HG03039 (cell line): ENCODE results near the gene PYM1.
"Not testable (repeated sequence)": the region's sequence is repeated elsewhere in the genome, so short reads cannot be mapped to it uniquely, and the experiment has no call there.

ENCODE experiments used
- ATAC-seq: cut with Tn5 transposase; IDR thresholded peaks from one replicate; pipeline ENCODE4 v1.9.1; 2021; ENCODE audit warnings: mild to moderate bottlenecking, moderate library complexity; ENCODE audit not compliant: unreplicated experiment

Gene PYM1

GRCh38 chr12:55915482-55915859 lies 12.2 kb downstream of the PYM1 start:
- no peak for ATAC-seq

- no peak for ATAC-seq
Measured at GRCh38 chr12:55912908-55913307, 14.8 kb downstream of the PYM1 start.

- ATAC-seq: no peak
Measured at GRCh38 chr12:55909513-55909884, 18.2 kb downstream of the PYM1 start.

GRCh38 chr12:55908726-55909512 lies 18.8 kb downstream of the PYM1 start:
- no peak for ATAC-seq

GRCh38 chr12:55906056-55906455 lies 21.6 kb downstream of the PYM1 start:
- ATAC-seq: no peak

- no peak for ATAC-seq
Measured at GRCh38 chr12:55901881-55902490, 25.7 kb downstream of the PYM1 start.

- ATAC-seq: no peak
Measured at GRCh38 chr12:55899082-55899481, 28.6 kb downstream of the PYM1 start.

- no peak for ATAC-seq
Measured at GRCh38 chr12:55893723-55894122, 34.0 kb downstream of the PYM1 start.

GRCh38 chr12:55891310-55891709 lies 36.4 kb downstream of the PYM1 start:
- no peak for ATAC-seq

- ATAC-seq: no peak
Measured at GRCh38 chr12:55885113-55885512, 42.6 kb downstream of the PYM1 start.

- ATAC-seq: no peak
Measured at GRCh38 chr12:55877824-55878223, 49.9 kb downstream of the PYM1 start.

- no peak for ATAC-seq
Measured at GRCh38 chr12:55875704-55876467, 51.8 kb downstream of the PYM1 start.

- ATAC-seq: no peak
Measured at GRCh38 chr12:55874443-55874842, 53.3 kb downstream of the PYM1 start.

GRCh38 chr12:55866454-55867004 lies 61.2 kb downstream of the PYM1 start:
- ATAC-seq: not testable (repeated sequence)

GRCh38 chr12:55865327-55865726 lies 62.4 kb downstream of the PYM1 start:
- ATAC-seq: no peak

- not testable (repeated sequence) for ATAC-seq
Measured at GRCh38 chr12:55862931-55863330, 64.8 kb downstream of the PYM1 start.

- ATAC-seq: no peak
Measured at GRCh38 chr12:55862286-55862685, 65.4 kb downstream of the PYM1 start.

- ATAC-seq: no peak
Measured at GRCh38 chr12:55861871-55862270, 65.8 kb downstream of the PYM1 start.

GRCh38 chr12:55861396-55861795 lies 66.3 kb downstream of the PYM1 start:
- ATAC-seq: no peak

GRCh38 chr12:55852740-55853139 lies 75.0 kb downstream of the PYM1 start:
- ATAC-seq: no peak
